Activated CD8-positive, alpha-beta memory T cell treated with anti-CD3 and anti-CD28 coated beads, Interleukin-2, amount 50 U/mL, for 1 hour (primary cell): Measurements from ENCODE around the gene KCNN3.

Source experiments
- DNase-seq: peaks from one replicate; pipeline ENCODE4 v3.0.0-alpha.2; 2020; ENCODE audit errors: extremely low read depth

KCNN3 gene

DNA sequence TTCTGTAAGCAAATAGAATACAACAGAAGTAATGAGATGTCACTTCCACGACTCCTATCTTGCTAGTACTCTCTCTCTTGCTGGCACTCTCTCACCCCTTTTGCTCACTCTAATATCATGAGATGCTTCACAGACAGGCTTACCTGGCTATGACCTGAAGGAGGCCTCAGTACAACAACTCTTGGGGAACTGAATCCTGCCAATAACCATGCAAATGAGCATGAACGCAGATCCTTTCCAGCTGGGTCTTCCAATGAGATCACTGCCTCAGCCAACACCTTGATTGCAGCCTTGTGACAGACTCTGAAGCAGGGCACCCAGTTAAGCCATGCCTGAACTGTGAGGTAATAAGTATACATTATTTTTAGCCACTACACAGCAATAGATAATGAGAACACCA is 209.0 kb downstream of the KCNN3 start:
- no peak for DNase-seq

DNA sequence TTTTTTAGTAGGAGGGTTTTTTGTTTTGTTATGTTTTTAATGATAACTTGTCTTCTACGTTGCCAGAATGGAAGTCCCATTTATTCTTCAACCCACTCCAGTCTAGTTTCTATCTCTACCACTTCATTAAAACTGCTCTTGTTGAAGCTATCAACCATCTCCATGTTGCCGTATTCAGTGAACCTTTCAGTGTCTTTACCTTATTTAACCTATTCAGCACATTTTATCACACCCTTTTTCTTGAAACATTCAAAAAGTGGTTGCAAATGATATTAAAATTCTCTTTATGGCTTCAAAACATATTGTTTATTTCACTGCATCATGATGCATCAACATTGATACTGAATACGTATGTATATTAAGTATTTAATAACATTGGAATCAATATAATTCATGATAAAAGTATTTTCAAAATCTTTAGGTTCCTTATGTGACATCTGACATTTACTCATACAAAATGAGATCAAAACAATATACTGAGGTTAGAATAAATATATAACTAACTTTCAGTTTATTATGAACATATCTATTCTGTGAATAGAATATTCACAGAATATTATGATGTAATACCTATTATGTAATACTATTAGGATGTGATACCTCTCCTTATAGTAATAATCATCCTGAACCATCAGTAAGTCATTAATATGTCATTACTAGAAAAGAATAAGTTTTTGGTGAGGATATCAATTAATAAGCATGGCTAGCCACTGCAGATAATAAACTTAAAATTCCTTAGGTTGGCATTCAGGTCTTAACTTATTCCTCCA is 210.1 kb downstream of the KCNN3 start:
- DNase-seq, result no peak

DNA sequence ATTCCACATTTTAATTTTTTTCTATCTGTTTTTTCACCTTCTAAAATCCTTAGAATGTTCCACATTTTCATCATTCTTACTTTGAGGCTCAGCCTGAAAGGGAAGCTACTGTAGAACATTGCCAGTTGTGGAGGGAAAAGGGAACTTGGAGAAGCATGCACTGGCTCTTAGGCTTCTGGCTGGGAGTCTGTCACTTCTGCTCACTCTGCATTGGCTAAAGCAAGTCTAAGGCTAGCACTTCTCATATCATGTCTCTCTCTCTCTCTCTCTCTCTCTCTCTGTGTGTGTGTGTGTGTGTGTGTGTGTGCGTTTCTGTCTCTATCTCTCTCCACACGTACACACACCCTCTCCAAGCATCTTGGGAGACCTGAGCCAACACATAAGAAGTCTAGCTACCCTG is 212.5 kb downstream of the KCNN3 start:
- no peak for DNase-seq

DNA sequence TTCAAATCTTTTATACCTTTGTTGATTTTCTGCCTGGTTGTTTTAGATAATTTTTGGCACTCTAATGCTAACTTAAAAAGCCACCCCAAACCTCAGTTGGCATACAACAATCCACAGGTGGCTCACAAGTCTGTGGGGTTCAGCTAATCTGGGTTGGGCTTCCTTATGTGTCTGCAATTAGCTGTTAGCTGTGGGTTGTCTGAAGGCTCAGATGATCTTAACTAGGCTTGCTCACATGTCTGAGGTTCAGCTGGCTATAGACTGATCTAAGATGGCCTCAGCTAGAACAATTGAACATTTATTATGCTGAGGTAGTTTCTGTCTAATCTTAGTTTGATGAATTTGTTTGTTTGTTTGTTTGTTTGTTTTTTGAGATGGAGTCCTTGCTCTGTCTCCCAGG is 217.2 kb downstream of the KCNN3 start:
- DNase-seq, result no peak
